ENCODE measurements around the gene VPS37D. TPM values are rescaled to one million over a fixed set of nuclear protein-coding genes. Genes with fewer than 3 reads are reported as not detected.
A peak's percentile ranks its signal among the peaks of the same experiment; 100 is the strongest.

Gene VPS37D
- total and polyA plus RNA-seq, 2 experiments from 2014 or later: 2.2 to 7.0 TPM

DNA sequence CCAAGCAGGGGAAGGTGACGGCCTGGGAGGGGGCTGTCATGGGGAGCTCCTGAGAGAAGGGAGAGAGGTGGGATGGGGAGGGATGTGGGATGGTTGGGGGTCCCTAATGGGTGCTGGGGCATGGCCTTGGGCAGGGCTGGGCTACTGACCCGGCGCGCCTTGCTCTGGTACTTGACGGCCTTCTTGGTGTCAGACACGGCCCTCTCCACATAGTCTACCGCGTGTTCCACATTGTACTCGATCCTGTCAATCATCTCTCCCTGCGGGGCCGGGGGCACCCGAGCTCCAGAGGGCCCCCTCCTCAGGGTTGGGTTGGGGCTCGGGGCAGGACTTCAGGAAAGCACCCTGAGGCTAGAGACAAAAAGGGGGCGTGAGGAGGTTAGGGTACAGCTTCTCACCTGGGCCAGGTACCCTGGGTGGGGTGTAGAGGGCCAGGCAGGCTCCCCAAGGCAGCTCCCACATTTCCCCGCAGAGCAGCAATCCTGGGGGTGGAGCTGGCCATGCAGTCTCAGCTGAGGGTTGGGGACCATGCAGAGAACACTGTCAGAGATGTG, 33.0 kb downstream of the VPS37D start (continued):
- TF ChIP-seq, protein P1, sequence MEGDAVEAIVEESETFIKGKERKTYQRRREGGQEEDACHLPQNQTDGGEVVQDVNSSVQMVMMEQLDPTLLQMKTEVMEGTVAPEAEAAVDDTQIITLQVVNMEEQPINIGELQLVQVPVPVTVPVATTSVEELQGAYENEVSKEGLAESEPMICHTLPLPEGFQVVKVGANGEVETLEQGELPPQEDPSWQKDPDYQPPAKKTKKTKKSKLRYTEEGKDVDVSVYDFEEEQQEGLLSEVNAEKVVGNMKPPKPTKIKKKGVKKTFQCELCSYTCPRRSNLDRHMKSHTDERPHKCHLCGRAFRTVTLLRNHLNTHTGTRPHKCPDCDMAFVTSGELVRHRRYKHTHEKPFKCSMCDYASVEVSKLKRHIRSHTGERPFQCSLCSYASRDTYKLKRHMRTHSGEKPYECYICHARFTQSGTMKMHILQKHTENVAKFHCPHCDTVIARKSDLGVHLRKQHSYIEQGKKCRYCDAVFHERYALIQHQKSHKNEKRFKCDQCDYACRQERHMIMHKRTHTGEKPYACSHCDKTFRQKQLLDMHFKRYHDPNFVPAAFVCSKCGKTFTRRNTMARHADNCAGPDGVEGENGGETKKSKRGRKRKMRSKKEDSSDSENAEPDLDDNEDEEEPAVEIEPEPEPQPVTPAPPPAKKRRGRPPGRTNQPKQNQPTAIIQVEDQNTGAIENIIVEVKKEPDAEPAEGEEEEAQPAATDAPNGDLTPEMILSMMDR (conservative IDR thresholded peaks at IDR 0.05; ENCODE audit: low read depth in 2 of 2): no peak

- Histone ChIP-seq H3K4me2 (no peak overlapping the region), H3K27me3 (ENCODE audit: insufficient read depth) (no peaks in the 10 kb centered on the region), H3F3A (replicated peaks; ENCODE audit: low read depth) (0 out of 2 replicates have a peak, but pooled peaks cover 8% of the 10 kb centered on the region), H4K20me1 (replicated peaks; ENCODE audit: insufficient read depth) (no peaks in the 10 kb centered on the region), H3K79me2 (replicated peaks; ENCODE audit: insufficient read depth) (no peaks in the 10 kb centered on the region), H3K4me1 (ENCODE audit: insufficient read depth) (peaks cover 15% of the 10 kb centered on the region), H3K36me3 (ENCODE audit: insufficient read depth) (peaks cover 7% of the 10 kb centered on the region), H3K4me3 (no peak overlapping the region), H2AFZ (no peak overlapping the region), H3K9me2 (ENCODE audit: insufficient read depth) (no peaks in the 10 kb centered on the region), H3K27ac (ENCODE audit: low read depth) (0 out of 2 replicates have a peak overlapping the region, but pooled peaks have one; percentile 36)
- Mint-ChIP-seq H3K27ac (peak overlapping the region; percentile 51; the same call in 1 of the 2 replicates), H3K27me3 (ENCODE audit: insufficient read depth, low read depth, poor library complexity) (peaks cover 23% of the 10 kb centered on the region), H3K36me3 (ENCODE audit: low read depth) (peaks cover 36% of the 10 kb centered on the region), H3K9me3 (no peaks in the 10 kb centered on the region; the same call in 2 of the 3 replicates), H3K4me1 (peaks cover 33% of the 10 kb centered on the region), H3K4me3 (peak overlapping the region; percentile 23; the same call in 1 of the 3 replicates)
- DNase-seq (ENCODE audit: low spot score) (peak; percentile 94), ATAC-seq (peak; percentile 58)
- TF ChIP-seq ETS1 (IDR thresholded peaks at IDR 0.05) (no peak), CREB1 (CRISPR knock-in tag; IDR thresholded peaks at IDR 0.05; ENCODE audit: low read depth) (peak; percentile 58)
- TF ChIP-seq, protein P2, sequence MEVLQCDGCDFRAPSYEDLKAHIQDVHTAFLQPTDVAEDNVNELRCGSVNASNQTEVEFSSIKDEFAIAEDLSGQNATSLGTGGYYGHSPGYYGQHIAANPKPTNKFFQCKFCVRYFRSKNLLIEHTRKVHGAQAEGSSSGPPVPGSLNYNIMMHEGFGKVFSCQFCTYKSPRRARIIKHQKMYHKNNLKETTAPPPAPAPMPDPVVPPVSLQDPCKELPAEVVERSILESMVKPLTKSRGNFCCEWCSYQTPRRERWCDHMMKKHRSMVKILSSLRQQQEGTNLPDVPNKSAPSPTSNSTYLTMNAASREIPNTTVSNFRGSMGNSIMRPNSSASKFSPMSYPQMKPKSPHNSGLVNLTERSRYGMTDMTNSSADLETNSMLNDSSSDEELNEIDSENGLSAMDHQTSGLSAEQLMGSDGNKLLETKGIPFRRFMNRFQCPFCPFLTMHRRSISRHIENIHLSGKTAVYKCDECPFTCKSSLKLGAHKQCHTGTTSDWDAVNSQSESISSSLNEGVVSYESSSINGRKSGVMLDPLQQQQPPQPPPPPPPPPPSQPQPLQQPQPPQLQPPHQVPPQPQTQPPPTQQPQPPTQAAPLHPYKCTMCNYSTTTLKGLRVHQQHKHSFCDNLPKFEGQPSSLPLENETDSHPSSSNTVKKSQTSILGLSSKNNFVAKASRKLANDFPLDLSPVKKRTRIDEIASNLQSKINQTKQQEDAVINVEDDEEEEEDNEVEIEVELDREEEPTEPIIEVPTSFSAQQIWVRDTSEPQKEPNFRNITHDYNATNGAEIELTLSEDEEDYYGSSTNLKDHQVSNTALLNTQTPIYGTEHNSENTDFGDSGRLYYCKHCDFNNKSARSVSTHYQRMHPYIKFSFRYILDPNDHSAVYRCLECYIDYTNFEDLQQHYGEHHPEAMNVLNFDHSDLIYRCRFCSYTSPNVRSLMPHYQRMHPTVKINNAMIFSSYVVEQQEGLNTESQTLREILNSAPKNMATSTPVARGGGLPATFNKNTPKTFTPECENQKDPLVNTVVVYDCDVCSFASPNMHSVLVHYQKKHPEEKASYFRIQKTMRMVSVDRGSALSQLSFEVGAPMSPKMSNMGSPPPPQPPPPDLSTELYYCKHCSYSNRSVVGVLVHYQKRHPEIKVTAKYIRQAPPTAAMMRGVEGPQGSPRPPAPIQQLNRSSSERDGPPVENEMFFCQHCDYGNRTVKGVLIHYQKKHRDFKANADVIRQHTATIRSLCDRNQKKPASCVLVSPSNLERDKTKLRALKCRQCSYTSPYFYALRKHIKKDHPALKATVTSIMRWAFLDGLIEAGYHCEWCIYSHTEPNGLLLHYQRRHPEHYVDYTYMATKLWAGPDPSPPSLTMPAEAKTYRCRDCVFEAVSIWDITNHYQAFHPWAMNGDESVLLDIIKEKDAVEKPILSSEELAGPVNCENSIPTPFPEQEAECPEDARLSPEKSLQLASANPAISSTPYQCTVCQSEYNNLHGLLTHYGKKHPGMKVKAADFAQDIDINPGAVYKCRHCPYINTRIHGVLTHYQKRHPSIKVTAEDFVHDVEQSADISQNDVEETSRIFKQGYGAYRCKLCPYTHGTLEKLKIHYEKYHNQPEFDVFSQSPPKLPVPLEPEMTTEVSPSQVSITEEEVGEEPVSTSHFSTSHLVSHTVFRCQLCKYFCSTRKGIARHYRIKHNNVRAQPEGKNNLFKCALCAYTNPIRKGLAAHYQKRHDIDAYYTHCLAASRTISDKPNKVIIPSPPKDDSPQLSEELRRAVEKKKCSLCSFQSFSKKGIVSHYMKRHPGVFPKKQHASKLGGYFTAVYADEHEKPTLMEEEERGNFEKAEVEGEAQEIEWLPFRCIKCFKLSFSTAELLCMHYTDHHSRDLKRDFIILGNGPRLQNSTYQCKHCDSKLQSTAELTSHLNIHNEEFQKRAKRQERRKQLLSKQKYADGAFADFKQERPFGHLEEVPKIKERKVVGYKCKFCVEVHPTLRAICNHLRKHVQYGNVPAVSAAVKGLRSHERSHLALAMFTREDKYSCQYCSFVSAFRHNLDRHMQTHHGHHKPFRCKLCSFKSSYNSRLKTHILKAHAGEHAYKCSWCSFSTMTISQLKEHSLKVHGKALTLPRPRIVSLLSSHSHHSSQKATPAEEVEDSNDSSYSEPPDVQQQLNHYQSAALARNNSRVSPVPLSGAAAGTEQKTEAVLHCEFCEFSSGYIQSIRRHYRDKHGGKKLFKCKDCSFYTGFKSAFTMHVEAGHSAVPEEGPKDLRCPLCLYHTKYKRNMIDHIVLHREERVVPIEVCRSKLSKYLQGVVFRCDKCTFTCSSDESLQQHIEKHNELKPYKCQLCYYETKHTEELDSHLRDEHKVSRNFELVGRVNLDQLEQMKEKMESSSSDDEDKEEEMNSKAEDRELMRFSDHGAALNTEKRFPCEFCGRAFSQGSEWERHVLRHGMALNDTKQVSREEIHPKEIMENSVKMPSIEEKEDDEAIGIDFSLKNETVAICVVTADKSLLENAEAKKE (CRISPR knock-in tag; IDR thresholded peaks at IDR 0.05): no peak
- TF ChIP-seq, protein P1 (conservative IDR thresholded peaks at IDR 0.05; ENCODE audit: low read depth in 2 of 2): peak; percentile 77 to 80
These were observed 33.8 kb downstream of the VPS37D start for GRCh38 chr7:73701357-73701995.

Measured in GM23338 (cell line).